ENCODE measurements around the gene HOXD1. TPM values are rescaled to one million over a fixed set of nuclear protein-coding genes. Genes with fewer than 3 reads are reported as not detected.

Gene HOXD1
- total and polyA plus RNA-seq, 2 donors (not counting 3 experiments of a cell fraction or from before 2014, with no cell fraction given): 6.6 to 10.4 TPM

DNA sequence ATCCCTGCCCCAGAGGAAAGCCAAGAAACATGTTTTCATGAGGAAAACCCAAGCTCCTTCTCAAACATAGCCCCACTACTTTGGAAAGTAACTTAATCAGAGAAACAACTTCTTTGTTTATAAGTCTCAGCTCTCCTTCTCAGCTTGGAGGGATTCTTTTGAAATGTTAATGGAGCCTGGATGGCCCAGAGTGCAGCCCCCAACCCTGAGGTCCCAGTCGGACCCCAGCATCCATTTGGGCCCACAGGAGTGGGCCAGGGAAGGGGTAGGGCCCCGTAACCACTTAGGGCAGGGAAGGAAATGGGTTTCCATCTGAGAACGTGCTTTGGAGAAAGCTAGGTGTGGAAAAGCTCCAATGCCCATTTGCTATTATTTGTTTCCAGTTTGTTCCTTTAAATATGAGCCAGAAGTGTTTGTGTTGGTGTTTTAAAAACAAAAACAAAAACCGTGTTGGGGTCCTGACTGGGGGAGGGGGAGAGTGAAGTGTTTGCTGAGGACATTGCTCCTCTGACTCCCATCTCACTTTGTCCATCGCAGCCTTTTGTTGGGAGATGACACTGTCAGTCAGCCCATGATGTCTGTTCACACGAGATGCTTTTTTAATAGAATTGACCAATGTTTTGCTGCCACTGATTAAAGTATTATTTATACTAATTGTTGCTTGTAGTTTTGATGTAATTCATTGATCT lies 33.0 kb upstream of the HOXD1 start:
- intact Hi-C loops (cut with micrococcal nuclease): no loop called here
- ChIA-PET CTCF (interaction anchor here (0.8 to 4.1 kb wide), 9 partner anchors 11 to 496 kb away, joined by 3 to 25 read pairs (median 4); no protein-coding TSS in a partner anchor), POLR2A (no interaction called here)
- Histone ChIP-seq H3K79me2 (ENCODE audit: control insufficient read depth, insufficient read depth, low read length) (no peaks in the 10 kb centered on the region), H4K20me1 (replicated peaks; ENCODE audit: control insufficient read depth, extremely low read depth, insufficient read depth, low read length) (no peaks in the 10 kb centered on the region), H3K4me2 (ENCODE audit: insufficient read depth, low read length) (no peak overlapping the region), H3K4me1 (ENCODE audit: control insufficient read depth, extremely low read depth, insufficient read depth, low read length) (no peaks in the 10 kb centered on the region), H3K9ac (replicated peaks; ENCODE audit: extremely low read depth, insufficient read depth, low read length) (no peak overlapping the region), H3K27ac (ENCODE audit: insufficient read depth, low read depth, low read length) (no peak overlapping the region), H2AFZ (ENCODE audit: low read depth, low read length) (no peak overlapping the region), H3K9me1 (replicated peaks; ENCODE audit: control insufficient read depth, extremely low read depth, insufficient read depth, low read length) (no peaks in the 10 kb centered on the region), H3K36me3 (ENCODE audit: control insufficient read depth in 2 of 2, extremely low read depth in 1 of 2, insufficient read depth in 2 of 2, low read length in 2 of 2) (peaks cover under 1 to 17% of the 10 kb centered on the region in 2 experiments), H3K9me3 (replicated peaks; ENCODE audit: control insufficient read depth, insufficient read depth, low read length) (no peaks in the 10 kb centered on the region), H3K27me3 (ENCODE audit: control insufficient read depth in 2 of 2, insufficient read depth in 2 of 2, low read length in 2 of 2) (no peaks in the 10 kb centered on the region), H3K4me3 (replicated peaks in 1 of 3; ENCODE audit: insufficient read depth in 1 of 3, low read depth in 1 of 3, low read length in 3 of 3) (no peak overlapping the region)
- no peak for DNase-seq (ENCODE audit: low read depth, low spot score)
- no TSS peak for BruUV-seq (replicated peaks)
- TF ChIP-seq, protein P1, sequence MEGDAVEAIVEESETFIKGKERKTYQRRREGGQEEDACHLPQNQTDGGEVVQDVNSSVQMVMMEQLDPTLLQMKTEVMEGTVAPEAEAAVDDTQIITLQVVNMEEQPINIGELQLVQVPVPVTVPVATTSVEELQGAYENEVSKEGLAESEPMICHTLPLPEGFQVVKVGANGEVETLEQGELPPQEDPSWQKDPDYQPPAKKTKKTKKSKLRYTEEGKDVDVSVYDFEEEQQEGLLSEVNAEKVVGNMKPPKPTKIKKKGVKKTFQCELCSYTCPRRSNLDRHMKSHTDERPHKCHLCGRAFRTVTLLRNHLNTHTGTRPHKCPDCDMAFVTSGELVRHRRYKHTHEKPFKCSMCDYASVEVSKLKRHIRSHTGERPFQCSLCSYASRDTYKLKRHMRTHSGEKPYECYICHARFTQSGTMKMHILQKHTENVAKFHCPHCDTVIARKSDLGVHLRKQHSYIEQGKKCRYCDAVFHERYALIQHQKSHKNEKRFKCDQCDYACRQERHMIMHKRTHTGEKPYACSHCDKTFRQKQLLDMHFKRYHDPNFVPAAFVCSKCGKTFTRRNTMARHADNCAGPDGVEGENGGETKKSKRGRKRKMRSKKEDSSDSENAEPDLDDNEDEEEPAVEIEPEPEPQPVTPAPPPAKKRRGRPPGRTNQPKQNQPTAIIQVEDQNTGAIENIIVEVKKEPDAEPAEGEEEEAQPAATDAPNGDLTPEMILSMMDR (IDR thresholded peaks at IDR 0.05; ENCODE audit: extremely low read depth in 1 of 2, insufficient read depth in 1 of 2, low read depth in 1 of 2, low read length in 2 of 2): no peak
- TF ChIP-seq, protein P2, sequence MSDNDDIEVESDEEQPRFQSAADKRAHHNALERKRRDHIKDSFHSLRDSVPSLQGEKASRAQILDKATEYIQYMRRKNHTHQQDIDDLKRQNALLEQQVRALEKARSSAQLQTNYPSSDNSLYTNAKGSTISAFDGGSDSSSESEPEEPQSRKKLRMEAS (IDR thresholded peaks at IDR 0.05; ENCODE audit: insufficient read depth, insufficient read length): no peak
- TF ChIP-seq MYC (IDR thresholded peaks at IDR 0.05; ENCODE audit: low read depth, low read length): no peak
- TF ChIP-seq JUN (IDR thresholded peaks at IDR 0.05; ENCODE audit: borderline replicate concordance, insufficient read depth, insufficient read length, low read depth): no peak
- no peak for TF ChIP-seq GATA2 (IDR thresholded peaks at IDR 0.05; ENCODE audit: insufficient read depth, insufficient read length, low read depth, low read length)
- TF ChIP-seq FOS (IDR thresholded peaks at IDR 0.05; ENCODE audit: borderline replicate concordance, insufficient read depth, low read length): no peak
- no peak for TF ChIP-seq POLR2AphosphoS5 (IDR thresholded peaks at IDR 0.05; ENCODE audit: insufficient read depth, low read depth, low read length)
- TF ChIP-seq POLR2A (IDR thresholded peaks at IDR 0.05; ENCODE audit: low read depth, low read length): no peak
- TF ChIP-seq EZH2 (IDR thresholded peaks at IDR 0.05; ENCODE audit: borderline replicate concordance, low read depth, low read length, severe bottlenecking): no peak
- dilution Hi-C loops (cut with MboI; ENCODE audit: extremely low pct_ligation_motif_present, low sequenced_read_pairs): no loop called here
- no peak for FAIRE-seq

Measured in endothelial cell of umbilical vein (primary cell).